H1 (cell line): ENCODE measurements around the gene FMNL2.

Experiments used
- CBX5 ChIP-seq: fragments of 300-800, 300-1000 bp; sonication (generic); IDR thresholded peaks from 2 replicates; pipeline ENCODE4 v1.7.1; 2016; ENCODE audit warnings: antibody characterized with exemption, low read length, low read depth
- CEBPB ChIP-seq: IDR thresholded peaks from 2 replicates; pipeline ENCODE4 v1.6.1; 2012; ENCODE audit warnings: low read depth, low read length
- CREB1 ChIP-seq: IDR thresholded peaks from 2 replicates; pipeline ENCODE4 v1.6.1; 2012; ENCODE audit warnings: inconsistent platforms
- CTCF ChIP-seq, 3 experiments: IDR thresholded peaks; 1 replicate in 2 of 3; 2 replicates in 1 of 3; pipeline versions ENCODE4 v1.5.1 to v1.6.1; 2011; ENCODE audit warnings: low read length in 3 of 3, mild to moderate bottlenecking in 3 of 3, inconsistent platforms in 2 of 3, low read depth in 1 of 3, moderate library complexity in 1 of 3; ENCODE audit not compliant: insufficient read depth in 1 of 3; ENCODE audit errors: control extremely low read depth in 1 of 3
- EP300 ChIP-seq, 2 experiments: IDR thresholded peaks; 1 replicate in 1 of 2; 2 replicates in 1 of 2; pipeline ENCODE4 v1.6.1; 2011 to 2012; ENCODE audit warnings: low read depth in 2 of 2, low read length in 2 of 2, mild to moderate bottlenecking in 2 of 2, borderline replicate concordance in 1 of 2, inconsistent platforms in 1 of 2, moderate library complexity in 1 of 2
- POLR2A ChIP-seq, 2 experiments: IDR thresholded peaks; 1 replicate in 1 of 2; 2 replicates in 1 of 2; pipeline ENCODE4 v1.6.1; 2011; ENCODE audit warnings: low read depth in 2 of 2, low read length in 2 of 2, mild to moderate bottlenecking in 2 of 2; ENCODE audit errors: control extremely low read depth in 1 of 2
- SP4 ChIP-seq: IDR thresholded peaks from 2 replicates; pipeline ENCODE4 v1.6.1; 2012; ENCODE audit warnings: low read length, inconsistent platforms
- SUZ12 ChIP-seq: fragments of 200-600 bp; sonication (generic); IDR thresholded peaks from 2 replicates; pipeline ENCODE4 v1.6.1; 2012; ENCODE audit warnings: mild to moderate bottlenecking, inconsistent platforms, low read length, moderate library complexity, mixed read lengths
- TAF1 ChIP-seq: IDR thresholded peaks from 2 replicates; pipeline ENCODE4 v1.6.1; 2011; ENCODE audit warnings: mild to moderate bottlenecking, low read depth, low read length
- TBP ChIP-seq: IDR thresholded peaks from 2 replicates; pipeline ENCODE4 v1.6.1; 2011; ENCODE audit warnings: low read depth, low read length, improper control_type of control experiment
- TF ChIP-seq, protein P1 (sequence below): IDR thresholded peaks from 2 replicates; pipeline ENCODE4 v1.6.1; 2011; ENCODE audit warnings: low read depth, mild to moderate bottlenecking, low read length; ENCODE audit not compliant: insufficient read depth

GRCh38 chr2:152695763-152696162, 360.8 kb downstream of the FMNL2 start:
- TF ChIP-seq SUZ12 (no peak), SP4 (no peak), CREB1 (no peak), CEBPB (no peak), EP300 (IDR thresholded peaks at IDR 0.05; ENCODE audit: borderline replicate concordance in 1 of 2, low read depth in 2 of 2, low read length in 2 of 2) (no peak), CTCF (IDR thresholded peaks at IDR 0.05; ENCODE audit: control extremely low read depth in 1 of 3, insufficient read depth in 1 of 3, low read depth in 1 of 3, low read length in 3 of 3) (no peak), CBX5 (no peak), TAF1 (no peak), POLR2A (IDR thresholded peaks at IDR 0.05; ENCODE audit: control extremely low read depth in 1 of 2, low read depth in 2 of 2, low read length in 2 of 2) (no peak), TBP (no peak)
- TF ChIP-seq, protein P1, sequence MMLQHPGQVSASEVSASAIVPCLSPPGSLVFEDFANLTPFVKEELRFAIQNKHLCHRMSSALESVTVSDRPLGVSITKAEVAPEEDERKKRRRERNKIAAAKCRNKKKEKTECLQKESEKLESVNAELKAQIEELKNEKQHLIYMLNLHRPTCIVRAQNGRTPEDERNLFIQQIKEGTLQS: no peak
